GM21360 (cell line): ENCODE measurements around the gene PLAC9.

ENCODE experiments used
- ATAC-seq: cut with Tn5 transposase; IDR thresholded peaks from one replicate; pipeline ENCODE4 v1.9.1; 2021; ENCODE audit warnings: mild to moderate bottlenecking, moderate library complexity; ENCODE audit not compliant: unreplicated experiment

The PLAC9 gene

GRCh38 chr10:80177781-80178636 is 45.5 kb downstream of the PLAC9 start:
- no peak for ATAC-seq

- no peak for ATAC-seq
Observed at GRCh38 chr10:80182986-80183385, 50.5 kb downstream of the PLAC9 start.

GRCh38 chr10:80183436-80183835 is 50.9 kb downstream of the PLAC9 start:
- no peak for ATAC-seq

GRCh38 chr10:80184291-80184690 is 51.8 kb downstream of the PLAC9 start:
- no peak for ATAC-seq

- ATAC-seq, result no peak
Observed at GRCh38 chr10:80185578-80186299, 53.2 kb downstream of the PLAC9 start.

GRCh38 chr10:80186364-80187012 is 54.0 kb downstream of the PLAC9 start:
- no peak for ATAC-seq

GRCh38 chr10:80187060-80187459 is 54.5 kb downstream of the PLAC9 start:
- no peak for ATAC-seq

GRCh38 chr10:80187465-80188409 is 55.2 kb downstream of the PLAC9 start:
- peak; percentile 74 for ATAC-seq

- ATAC-seq, result no peak
Observed at GRCh38 chr10:80188713-80189112, 56.2 kb downstream of the PLAC9 start.

- ATAC-seq, result no peak
Observed at GRCh38 chr10:80191589-80192270, 59.2 kb downstream of the PLAC9 start.

- ATAC-seq, result no peak
Observed at GRCh38 chr10:80192553-80192952, 60.0 kb downstream of the PLAC9 start.

- ATAC-seq, result no peak
Observed at GRCh38 chr10:80194373-80195045, 62.0 kb downstream of the PLAC9 start.
